Neuronal stem cell (in vitro differentiated cells): ENCODE results near the gene PSMA6.
"Not testable (repeated sequence)": the region's sequence is repeated elsewhere in the genome, so short reads cannot be mapped to it uniquely, and the experiment has no call there.

Experiments used
- DNase-seq: peaks from one replicate; pipeline ENCODE4 v3.0.0-alpha.2; 2013; ENCODE audit warnings: low spot score
- H2AFZ ChIP-seq: one replicate; pipeline ENCODE4 v1.6.1; 2013; ENCODE audit warnings: mild to moderate bottlenecking, low read length, inconsistent platforms
- H2AK5ac ChIP-seq: 2 replicates; pipeline ENCODE4 v1.6.1; 2013; ENCODE audit warnings: low read depth, mild to moderate bottlenecking, inconsistent platforms, low read length, moderate library complexity, mixed read lengths
- H2BK120ac ChIP-seq: 2 replicates; pipeline ENCODE4 v1.6.1; 2013; ENCODE audit warnings: low read depth, mild to moderate bottlenecking, inconsistent platforms, low read length, moderate library complexity, mixed read lengths
- H2BK12ac ChIP-seq: one replicate; pipeline ENCODE4 v1.6.1; 2013; ENCODE audit warnings: low read length, inconsistent platforms
- H2BK15ac ChIP-seq: 2 replicates; pipeline ENCODE4 v1.6.1; 2013; ENCODE audit warnings: mild to moderate bottlenecking, low read length, inconsistent platforms, mixed read lengths
- H2BK5ac ChIP-seq: one replicate; pipeline ENCODE4 v1.6.1; 2013; ENCODE audit warnings: inconsistent platforms, mild to moderate bottlenecking, low read length, moderate library complexity
- H3K14ac ChIP-seq: one replicate; pipeline ENCODE4 v1.6.1; 2013; ENCODE audit warnings: low read length, inconsistent platforms
- H3K18ac ChIP-seq: 2 replicates; pipeline ENCODE4 v1.6.1; 2013; ENCODE audit warnings: low read length, inconsistent platforms
- H3K23ac ChIP-seq: 2 replicates; pipeline ENCODE4 v1.6.1; 2013; ENCODE audit warnings: low read depth, mild to moderate bottlenecking, mixed read lengths, low read length, inconsistent platforms; ENCODE audit not compliant: poor library complexity
- H3K27ac ChIP-seq: replicated peaks from 3 replicates; pipeline ENCODE4 v1.5.1; 2013; ENCODE audit warnings: low read length, inconsistent platforms
- H3K27me3 ChIP-seq, 3 experiments: 2 replicates each; pipeline ENCODE4 v1.6.1; 2013; ENCODE audit warnings: low read length in 3 of 3, mild to moderate bottlenecking in 2 of 3, inconsistent platforms in 1 of 3, low read depth in 1 of 3, mixed read lengths in 1 of 3, moderate library complexity in 1 of 3; ENCODE audit not compliant: control insufficient read depth in 3 of 3, insufficient read depth in 3 of 3
- H3K36me3 ChIP-seq, 2 donors: replicated peaks in 1 of 2; 2 replicates each; pipeline ENCODE4 v1.6.1; 2013; ENCODE audit warnings: low read length in 2 of 2; ENCODE audit not compliant: control insufficient read depth in 2 of 2, insufficient read depth in 2 of 2
- H3K4ac ChIP-seq: 2 replicates; pipeline ENCODE4 v1.6.1; 2013; ENCODE audit warnings: inconsistent platforms, mild to moderate bottlenecking, low read length, moderate library complexity
- H3K4me1 ChIP-seq, 2 donors: 1 replicate in 1 of 2; 2 replicates in 1 of 2; pipeline ENCODE4 v1.6.1; 2013; ENCODE audit warnings: low read length in 2 of 2, low read depth in 1 of 2; ENCODE audit not compliant: control insufficient read depth in 2 of 2, insufficient read depth in 1 of 2
- H3K4me2 ChIP-seq: one replicate; pipeline ENCODE4 v1.6.1; 2013; ENCODE audit warnings: mild to moderate bottlenecking, low read length, inconsistent platforms; ENCODE audit not compliant: insufficient read depth, poor library complexity, severe bottlenecking
- H3K4me3 ChIP-seq, 2 donors: 2 replicates each; pipeline ENCODE4 v1.5.1; 2013; ENCODE audit warnings: low read length in 2 of 2, mild to moderate bottlenecking in 2 of 2, inconsistent platforms in 1 of 2, moderate library complexity in 1 of 2
- H3K79me1 ChIP-seq: one replicate; pipeline ENCODE4 v1.6.1; 2013; ENCODE audit warnings: low read depth, mild to moderate bottlenecking, inconsistent platforms, low read length, moderate library complexity
- H3K9ac ChIP-seq: one replicate; pipeline ENCODE4 v1.6.1; 2013; ENCODE audit warnings: mild to moderate bottlenecking, low read depth, low read length, inconsistent platforms; ENCODE audit not compliant: poor library complexity
- H3K9me3 ChIP-seq, 2 donors: replicated peaks in 1 of 2; 2 replicates each; pipeline versions ENCODE3 to v1.6.1; 2013; ENCODE audit warnings: low read length in 2 of 2, mild to moderate bottlenecking in 2 of 2, inconsistent platforms in 1 of 2, low read depth in 1 of 2, mixed read lengths in 1 of 2, moderate library complexity in 1 of 2; ENCODE audit not compliant: control insufficient read depth in 2 of 2, insufficient read depth in 1 of 2
- H4K8ac ChIP-seq: one replicate; pipeline ENCODE4 v1.6.1; 2013; ENCODE audit warnings: low read depth, mild to moderate bottlenecking, inconsistent platforms, low read length, moderate library complexity
- H4K91ac ChIP-seq: one replicate; pipeline ENCODE4 v1.6.1; 2013; ENCODE audit warnings: low read length, low read depth, mild to moderate bottlenecking, inconsistent platforms; ENCODE audit not compliant: poor library complexity
- WGBS, 2 donors: extraction: QIAGEN DNeasy Blood & Tissue Kit; methylation state at CpG; one replicate each; pipeline ENCODE4 v1.1.7; 2013; ENCODE audit warnings: missing lambda C conversion rate in 2 of 2, mixed read lengths in 1 of 2; ENCODE audit not compliant: insufficient read length in 2 of 2, insufficient replicate concordance in 1 of 2; ENCODE audit errors: extremely low coverage in 2 of 2; 5-methylcytosine and 5-hydroxymethylcytosine counted together

Gene PSMA6

DNA sequence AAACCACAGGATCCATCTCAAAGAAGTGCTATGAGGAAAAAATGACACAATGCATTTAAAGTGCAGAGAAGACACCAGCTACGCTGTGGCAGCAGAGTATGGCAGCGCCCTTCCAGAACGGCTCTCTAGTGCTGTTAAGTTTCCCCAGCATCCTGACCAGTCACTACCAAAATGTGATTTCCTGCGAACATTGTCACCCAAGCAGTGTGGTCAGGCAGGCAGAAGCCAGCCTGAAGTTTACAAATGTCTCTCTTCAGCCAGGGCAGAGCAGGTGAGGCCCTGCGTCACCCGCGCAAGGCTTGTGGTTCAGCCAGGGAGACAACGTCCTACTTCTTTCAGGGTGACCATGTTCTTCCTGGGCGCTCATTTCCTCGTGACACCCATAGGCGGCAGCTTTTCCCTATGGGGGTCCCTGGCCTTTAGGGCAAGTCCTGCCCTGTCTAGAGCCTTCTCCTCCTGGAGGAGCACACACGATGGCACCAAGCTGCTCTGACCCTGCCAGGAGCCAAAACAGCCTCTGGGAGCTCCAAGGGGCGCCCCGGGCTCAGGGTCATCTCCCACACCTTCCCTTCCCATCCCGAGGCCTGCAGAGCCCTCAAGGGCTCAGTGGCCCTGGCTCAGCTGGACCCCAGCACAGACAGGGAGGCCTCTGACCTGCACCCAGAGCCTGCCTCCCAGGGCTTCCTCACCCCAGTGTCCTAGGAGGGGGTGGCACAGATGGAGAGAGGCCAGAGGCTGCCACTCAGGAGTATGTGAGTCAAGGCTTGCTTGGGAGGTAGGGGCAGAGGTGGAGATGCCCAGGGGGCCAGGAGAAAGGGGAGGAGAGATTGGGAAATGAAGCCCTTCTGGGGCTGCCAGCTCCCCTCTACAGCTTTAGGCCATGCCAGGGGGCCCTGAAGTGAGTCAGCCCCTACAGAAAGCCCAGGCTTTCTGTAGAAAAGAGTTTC is 41.9 kb downstream of the PSMA6 start:
- Histone ChIP-seq H3K9ac (no peak overlapping the region), H3K9me3 (no peaks in the 10 kb centered on the region), H2AFZ (peak overlapping the region; percentile 83), H3K27me3 (no peaks in the 10 kb centered on the region), H2BK5ac (peak overlapping the region; percentile 87), H3K4me2 (no peak overlapping the region), H3K14ac (no peak overlapping the region), H3K4ac (no peak overlapping the region), H3K79me1 (no peaks in the 10 kb centered on the region), H2AK5ac (peak overlapping the region; percentile 2), H3K36me3 (no peaks in the 10 kb centered on the region), H3K4me3 (no peak overlapping the region), H3K4me1 (peaks cover 16 to 24% of the 10 kb centered on the region in 2 donors), H3K27ac (no peak overlapping the region), H3K23ac (no peak overlapping the region), H2BK120ac (peak overlapping the region; percentile 91), H2BK12ac (peak overlapping the region; percentile 41), H3K18ac (peak overlapping the region; percentile 28), H2BK15ac (no peak overlapping the region), H4K91ac (no peak overlapping the region), H4K8ac (no peak overlapping the region)
- no peak for DNase-seq
- WGBS, 2 donors = no CpG with 5 or more reads among the region's 15 CpGs

DNA sequence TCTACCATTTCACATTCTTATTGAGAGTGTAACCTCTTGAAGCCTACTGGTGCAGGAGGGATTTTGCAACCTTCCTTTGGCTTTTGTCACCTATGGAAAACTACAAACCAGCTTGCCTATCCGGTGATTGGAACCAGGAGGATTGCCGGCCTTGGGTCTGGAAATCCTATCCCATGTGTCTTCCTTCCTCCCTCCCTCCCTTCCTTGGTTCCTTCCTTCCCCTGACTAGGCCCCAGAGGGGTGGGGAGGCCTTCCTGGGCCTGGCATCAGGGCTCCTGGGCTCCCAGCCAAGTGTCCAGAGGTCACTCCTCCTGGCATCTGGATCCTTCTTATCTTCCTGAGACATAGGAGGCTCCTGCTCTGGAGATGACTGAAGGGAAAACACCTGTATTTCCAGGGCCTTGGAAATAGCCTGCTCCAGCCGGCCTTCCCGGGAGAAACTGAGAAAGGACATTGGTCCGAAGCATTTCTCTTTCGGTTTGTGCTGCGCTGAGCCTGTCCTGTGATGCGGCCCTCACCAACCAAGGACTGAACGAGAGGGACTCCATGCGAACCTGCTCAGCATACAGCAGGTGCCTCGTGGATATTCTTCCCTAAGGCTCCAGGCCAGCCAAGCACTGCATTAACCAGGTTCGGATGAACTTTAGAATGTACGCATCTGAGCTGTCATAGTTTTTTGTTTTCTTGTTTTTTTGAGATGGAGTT is 43.4 kb downstream of the PSMA6 start:
- no peak overlapping the region for H2BK120ac ChIP-seq
- H2AK5ac ChIP-seq = no peak overlapping the region
- H3K79me1 ChIP-seq = no peaks in the 10 kb centered on the region
- H3K9ac ChIP-seq = no peak overlapping the region
- no peak for DNase-seq
- no peak overlapping the region for H3K4me3 ChIP-seq
- no peaks in the 10 kb centered on the region for H3K27me3 ChIP-seq
- no peak overlapping the region for H3K18ac ChIP-seq
- peaks cover 16 to 24% of the 10 kb centered on the region in 2 donors for H3K4me1 ChIP-seq
- no peak overlapping the region for H2BK5ac ChIP-seq
- no peak overlapping the region for H2AFZ ChIP-seq
- H3K4ac ChIP-seq = no peak overlapping the region
- no peaks in the 10 kb centered on the region for H3K36me3 ChIP-seq
- no CpG with 5 or more reads among the region's 13 CpGs for WGBS, 2 donors
- H4K91ac ChIP-seq = no peak overlapping the region
- H3K14ac ChIP-seq = no peak overlapping the region
- no peak overlapping the region for H3K23ac ChIP-seq
- no peak overlapping the region for H3K27ac ChIP-seq
- H3K9me3 ChIP-seq = no peaks in the 10 kb centered on the region
- no peak overlapping the region for H3K4me2 ChIP-seq
- no peak overlapping the region for H4K8ac ChIP-seq
- H2BK12ac ChIP-seq = no peak overlapping the region
- H2BK15ac ChIP-seq = no peak overlapping the region

DNA sequence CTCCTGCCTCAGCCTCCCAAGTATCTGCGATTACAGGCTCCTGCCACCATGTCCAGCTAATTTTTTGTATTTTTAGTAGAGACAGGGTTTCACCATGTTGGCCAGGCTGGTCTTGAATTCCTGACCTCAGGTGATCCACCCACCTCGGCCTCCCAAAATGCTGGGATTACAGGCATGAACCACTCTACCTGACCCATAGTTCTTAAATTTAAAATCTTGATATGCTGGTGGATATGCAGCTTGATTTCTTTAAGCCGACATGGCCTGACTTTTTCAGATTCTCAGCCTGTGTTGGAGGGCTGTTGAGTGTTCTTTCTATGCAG is 44.0 kb downstream of the PSMA6 start:
- Histone ChIP-seq H3K4me1 (peaks cover 16 to 24% of the 10 kb centered on the region in 2 donors), H4K8ac (peak overlapping the region; percentile 25), H3K18ac (peak overlapping the region; percentile 93), H3K14ac (peak overlapping the region; percentile 87), H2AK5ac (peak overlapping the region; percentile 69), H2AFZ (peak overlapping the region; percentile 90), H2BK15ac (peak overlapping the region; percentile 50)
- not testable (repeated sequence) for H3K36me3 ChIP-seq, H3K27ac ChIP-seq, DNase-seq, H2BK120ac ChIP-seq, H3K9ac ChIP-seq, H3K4ac ChIP-seq, H3K4me2 ChIP-seq, H3K79me1 ChIP-seq, H3K27me3 ChIP-seq, H3K23ac ChIP-seq, H4K91ac ChIP-seq, H3K9me3 ChIP-seq, H2BK12ac ChIP-seq, H2BK5ac ChIP-seq, H3K4me3 ChIP-seq
- no CpG with 5 or more reads among the region's 3 CpGs for WGBS, 2 donors
